ENCODE data around the gene NEK6.

GRCh38 chr9:124343533-124344290 is 86.0 kb downstream of the NEK6 start:
- TF ChIP-seq POLR2AphosphoS5 (IDR thresholded peaks at IDR 0.05): no peak
- TF ChIP-seq, protein P1, sequence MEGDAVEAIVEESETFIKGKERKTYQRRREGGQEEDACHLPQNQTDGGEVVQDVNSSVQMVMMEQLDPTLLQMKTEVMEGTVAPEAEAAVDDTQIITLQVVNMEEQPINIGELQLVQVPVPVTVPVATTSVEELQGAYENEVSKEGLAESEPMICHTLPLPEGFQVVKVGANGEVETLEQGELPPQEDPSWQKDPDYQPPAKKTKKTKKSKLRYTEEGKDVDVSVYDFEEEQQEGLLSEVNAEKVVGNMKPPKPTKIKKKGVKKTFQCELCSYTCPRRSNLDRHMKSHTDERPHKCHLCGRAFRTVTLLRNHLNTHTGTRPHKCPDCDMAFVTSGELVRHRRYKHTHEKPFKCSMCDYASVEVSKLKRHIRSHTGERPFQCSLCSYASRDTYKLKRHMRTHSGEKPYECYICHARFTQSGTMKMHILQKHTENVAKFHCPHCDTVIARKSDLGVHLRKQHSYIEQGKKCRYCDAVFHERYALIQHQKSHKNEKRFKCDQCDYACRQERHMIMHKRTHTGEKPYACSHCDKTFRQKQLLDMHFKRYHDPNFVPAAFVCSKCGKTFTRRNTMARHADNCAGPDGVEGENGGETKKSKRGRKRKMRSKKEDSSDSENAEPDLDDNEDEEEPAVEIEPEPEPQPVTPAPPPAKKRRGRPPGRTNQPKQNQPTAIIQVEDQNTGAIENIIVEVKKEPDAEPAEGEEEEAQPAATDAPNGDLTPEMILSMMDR (IDR thresholded peaks at IDR 0.05): no peak
- no peak for TF ChIP-seq POLR2A (IDR thresholded peaks at IDR 0.05)

Data from upper lobe of left lung (tissue), 4 donors.